Activated CD8-positive, alpha-beta memory T cell treated with anti-CD3 and anti-CD28 coated beads for 4 hours (primary cell): Measurements from ENCODE around the gene GNLY.
A peak's percentile ranks its signal among the peaks of the same experiment; 100 is the strongest.

ENCODE experiments used
- DNase-seq, 2 donors: peaks; one replicate each; pipeline ENCODE4 v3.0.0-alpha.2; 2020; ENCODE audit warnings: low read depth in 2 of 2

Gene GNLY

DNA sequence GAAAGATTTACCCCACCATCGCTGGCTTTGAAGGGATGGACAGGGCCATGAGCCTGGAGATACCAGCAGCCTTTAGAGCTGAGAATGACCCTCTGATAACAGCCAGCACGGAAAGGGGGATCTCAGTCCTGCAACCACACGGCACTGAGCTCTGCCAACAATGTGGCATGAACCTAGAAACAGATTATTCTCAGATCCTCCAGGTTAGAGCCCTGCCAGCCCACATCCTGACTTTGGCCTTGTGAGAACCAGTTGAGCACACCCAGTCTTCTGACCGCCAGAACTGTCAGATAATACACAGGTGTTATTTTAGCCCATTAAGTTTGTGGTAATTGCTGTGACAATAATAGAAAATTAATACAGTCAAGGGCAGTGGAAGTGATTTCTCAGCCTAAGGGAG lies 9.4 kb upstream of the GNLY start:
- no peak for DNase-seq

DNA sequence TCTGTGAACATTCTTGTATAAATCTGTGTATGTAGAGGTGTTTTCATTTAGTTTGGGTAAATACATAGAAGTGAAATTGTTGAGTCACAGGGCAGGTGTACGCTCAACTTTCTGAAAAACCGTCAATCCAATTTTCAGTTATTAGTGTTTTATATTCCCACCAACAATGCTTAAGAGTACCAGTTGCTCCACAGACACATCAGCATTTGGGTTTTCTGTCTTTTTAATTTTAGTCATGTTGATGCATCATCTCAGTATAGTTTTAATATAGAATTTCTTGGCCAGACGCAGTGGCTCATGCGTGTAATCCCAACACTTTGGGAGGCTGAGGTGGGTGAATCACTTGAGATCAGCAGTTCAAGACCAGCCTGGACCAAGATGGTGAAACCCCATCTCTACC lies 3.2 kb upstream of the GNLY start:
- no peak for DNase-seq

GRCh38 chr2:85692039-85692645 lies 2.0 kb upstream of the GNLY start:
- no peak for DNase-seq

DNA sequence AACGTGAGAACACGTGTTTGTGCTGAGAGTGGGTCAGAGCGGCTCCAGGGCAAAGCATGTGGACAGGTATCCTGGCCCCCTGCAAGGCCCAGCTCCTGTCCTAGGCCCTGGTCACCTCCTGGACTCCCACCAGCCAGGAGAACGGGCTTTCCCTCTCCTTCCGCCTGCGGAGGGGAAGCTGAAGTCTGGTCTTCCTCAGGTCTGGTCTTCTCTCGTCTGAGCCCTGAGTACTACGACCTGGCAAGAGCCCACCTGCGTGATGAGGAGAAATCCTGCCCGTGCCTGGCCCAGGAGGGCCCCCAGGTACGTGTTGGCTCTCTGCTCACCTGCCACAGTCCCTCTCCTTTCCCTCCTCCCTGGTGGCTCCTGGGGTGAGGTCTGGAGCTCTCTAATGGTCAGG lies 963 bp downstream of the GNLY start:
- no peak for DNase-seq

DNA sequence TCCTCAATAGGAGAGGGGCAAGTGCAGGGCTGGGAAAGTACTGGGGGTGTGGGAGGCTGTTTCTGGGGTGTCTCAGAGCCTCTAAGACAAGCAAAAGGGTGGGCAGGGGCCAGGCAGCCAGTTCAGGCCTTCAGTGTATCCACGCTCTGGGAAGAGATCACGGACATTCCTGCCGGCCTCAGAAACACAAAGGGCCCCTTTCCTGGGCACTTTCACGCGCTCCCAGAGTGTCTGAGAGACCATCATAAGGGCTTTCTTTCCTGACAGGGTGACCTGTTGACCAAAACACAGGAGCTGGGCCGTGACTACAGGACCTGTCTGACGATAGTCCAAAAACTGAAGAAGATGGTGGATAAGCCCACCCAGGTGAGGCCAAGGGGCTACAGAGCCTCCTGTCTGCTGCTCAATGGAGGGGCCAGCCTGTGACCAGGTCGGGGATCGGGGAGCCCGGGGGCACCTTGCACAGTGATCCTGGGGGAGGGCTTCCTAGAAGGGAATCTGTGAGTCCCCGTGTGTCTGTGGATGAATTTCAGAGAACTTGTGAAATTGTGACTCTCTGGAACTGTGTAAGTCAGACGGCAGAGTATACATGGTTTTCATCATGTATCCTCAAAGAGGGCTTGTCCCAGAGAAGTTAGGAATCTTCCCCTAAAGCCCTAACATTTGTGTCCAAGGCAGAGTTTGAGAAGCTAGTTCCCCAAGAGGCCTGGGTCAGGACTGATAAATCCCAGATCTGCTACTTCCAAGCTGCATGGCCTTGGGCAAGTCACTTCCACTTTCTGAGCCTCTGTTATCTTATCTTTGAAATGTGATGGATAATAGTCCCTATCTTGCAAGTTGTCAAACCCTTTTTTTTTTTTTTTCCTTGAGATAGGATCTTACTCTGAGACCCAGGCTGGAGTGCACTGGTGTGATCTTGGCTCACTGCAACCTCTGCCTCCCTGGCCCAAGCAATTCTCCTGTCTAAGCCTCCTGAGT lies 1.8 kb downstream of the GNLY start:
- DNase-seq, result no peak

DNA sequence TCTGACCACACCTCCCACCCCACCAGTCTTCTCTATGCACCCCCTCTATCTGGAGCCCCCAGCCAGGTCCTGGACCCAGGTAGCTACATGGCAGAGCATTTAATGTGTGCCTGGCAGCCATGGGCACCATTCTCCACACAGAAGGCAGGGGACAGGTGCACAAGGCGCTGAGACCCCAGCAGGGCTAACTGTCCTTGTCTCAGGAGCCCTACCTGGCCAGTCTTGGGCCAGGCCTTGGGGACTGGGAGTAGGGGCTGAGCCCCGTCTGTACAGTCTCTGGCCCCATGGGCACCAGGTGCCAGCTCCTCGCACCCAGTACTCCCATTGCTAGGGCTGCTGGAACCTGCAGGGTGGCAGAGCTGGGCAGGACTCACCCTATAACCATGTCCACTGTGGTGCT lies 2.9 kb downstream of the GNLY start:
- no peak for DNase-seq

DNA sequence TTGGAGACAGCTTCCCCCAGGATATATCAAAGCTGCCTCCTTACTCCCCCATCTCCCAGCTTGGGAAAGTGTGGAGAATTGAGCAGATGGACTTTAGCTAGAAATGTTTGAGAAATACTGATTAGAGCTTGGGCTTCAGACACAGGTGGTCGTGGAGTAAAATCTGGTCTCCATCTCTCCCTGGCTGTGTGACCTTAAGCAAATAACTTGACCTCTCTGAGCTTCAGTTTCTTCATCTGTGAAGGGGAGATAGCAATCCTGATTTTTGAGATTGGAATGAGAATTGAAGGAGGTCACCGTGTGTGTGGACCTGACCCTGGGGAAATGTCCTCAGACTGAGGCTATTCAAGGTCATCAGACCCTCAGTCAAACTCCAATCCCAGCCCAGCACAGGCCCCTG lies 3.6 kb downstream of the GNLY start:
- DNase-seq, result no peak

DNA sequence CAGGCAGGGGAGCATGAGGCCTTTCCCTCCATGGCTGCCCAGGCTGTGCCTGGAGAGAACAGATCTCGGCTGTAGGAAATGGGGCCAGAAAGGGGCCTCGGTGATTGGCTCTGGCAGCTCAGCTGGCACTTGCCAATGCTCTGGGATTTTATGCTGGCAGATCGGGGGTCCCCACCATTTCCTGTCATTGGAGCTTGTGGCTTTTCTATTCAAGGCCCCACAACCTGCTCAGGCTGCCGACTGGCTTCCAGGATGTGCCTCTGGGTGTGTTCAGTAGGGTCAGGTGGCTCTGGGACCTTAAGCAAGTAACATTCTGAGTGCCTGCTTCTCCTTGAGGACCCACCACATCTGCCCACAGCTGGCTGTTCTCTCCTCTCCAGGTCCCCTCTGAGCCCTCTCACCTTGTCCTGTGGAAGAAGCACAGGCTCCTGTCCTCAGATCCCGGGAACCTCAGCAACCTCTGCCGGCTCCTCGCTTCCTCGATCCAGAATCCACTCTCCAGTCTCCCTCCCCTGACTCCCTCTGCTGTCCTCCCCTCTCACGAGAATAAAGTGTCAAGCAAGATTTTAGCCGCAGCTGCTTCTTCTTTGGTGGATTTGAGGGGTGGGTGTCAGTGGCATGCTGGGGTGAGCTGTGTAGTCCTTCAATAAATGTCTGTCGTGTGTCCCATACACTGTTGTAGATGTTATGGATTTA lies 4.2 kb downstream of the GNLY start:
- DNase-seq, result no peak

DNA sequence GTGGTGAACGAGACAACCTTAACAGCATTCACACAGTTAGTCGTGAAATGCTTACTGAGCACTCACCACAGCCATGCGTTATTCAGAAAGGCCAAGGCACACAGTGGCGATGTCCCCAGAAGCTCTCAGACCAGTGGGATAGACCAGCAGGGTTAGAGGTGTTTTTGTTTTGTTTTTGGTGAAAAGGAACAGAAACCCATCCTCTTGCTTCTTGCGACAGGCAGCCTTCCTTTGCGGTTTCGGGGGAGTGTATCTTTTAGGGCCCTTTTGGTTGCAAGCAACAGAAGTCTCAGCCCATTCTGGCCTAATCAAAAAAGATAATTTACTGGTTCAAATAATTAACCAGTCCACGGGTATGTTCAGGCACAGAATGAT lies 4.7 kb downstream of the GNLY start:
- no peak for DNase-seq

DNA sequence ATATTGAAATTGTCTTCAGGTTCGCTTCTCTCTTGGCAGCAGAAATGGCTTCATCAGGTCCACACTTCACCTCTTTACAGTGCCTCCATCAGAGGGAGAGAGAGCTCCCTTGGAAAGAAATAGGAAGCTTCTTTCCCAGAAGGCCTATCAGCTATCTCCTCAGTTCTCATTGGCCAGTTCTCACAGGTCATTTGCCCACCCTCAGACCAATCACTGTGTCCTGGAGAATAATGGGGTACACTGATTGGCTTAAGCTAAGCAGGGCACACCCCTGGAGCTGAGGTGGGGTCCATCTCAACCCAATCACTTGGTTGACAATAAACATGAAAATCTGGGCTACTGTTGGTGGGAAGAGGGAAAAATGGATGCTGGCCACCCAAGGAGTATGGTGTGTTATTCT lies 5.2 kb downstream of the GNLY start:
- no peak for DNase-seq

- no peak for DNase-seq
Observed at GRCh38 chr2:85702172-85702571, 8.0 kb downstream of the GNLY start.

GRCh38 chr2:85702800-85703199 lies 8.6 kb downstream of the GNLY start:
- DNase-seq, result no peak

DNA sequence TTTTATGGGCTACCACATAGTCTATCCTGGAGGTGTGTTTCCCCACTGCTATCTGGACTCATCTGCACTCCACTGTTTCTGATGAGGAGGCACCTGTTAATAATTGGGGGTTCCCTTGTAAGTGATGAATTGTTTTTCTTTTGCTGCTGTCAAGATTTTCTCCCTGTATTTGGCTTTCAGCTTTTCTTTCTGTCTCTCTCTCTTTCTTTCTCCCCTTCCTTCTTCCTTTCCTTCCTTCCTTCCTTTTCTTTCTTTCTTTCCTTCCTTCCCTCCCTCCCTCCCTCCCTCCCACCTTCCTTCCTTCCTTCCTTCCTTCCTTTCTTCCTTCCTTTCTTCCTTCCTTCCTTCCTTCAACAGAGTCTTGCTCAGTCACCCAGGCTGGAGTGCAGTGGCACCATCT lies 9.2 kb downstream of the GNLY start:
- DNase-seq, result no peak

- DNase-seq, result no peak
Observed at GRCh38 chr2:85704038-85704437, 9.9 kb downstream of the GNLY start.

DNA sequence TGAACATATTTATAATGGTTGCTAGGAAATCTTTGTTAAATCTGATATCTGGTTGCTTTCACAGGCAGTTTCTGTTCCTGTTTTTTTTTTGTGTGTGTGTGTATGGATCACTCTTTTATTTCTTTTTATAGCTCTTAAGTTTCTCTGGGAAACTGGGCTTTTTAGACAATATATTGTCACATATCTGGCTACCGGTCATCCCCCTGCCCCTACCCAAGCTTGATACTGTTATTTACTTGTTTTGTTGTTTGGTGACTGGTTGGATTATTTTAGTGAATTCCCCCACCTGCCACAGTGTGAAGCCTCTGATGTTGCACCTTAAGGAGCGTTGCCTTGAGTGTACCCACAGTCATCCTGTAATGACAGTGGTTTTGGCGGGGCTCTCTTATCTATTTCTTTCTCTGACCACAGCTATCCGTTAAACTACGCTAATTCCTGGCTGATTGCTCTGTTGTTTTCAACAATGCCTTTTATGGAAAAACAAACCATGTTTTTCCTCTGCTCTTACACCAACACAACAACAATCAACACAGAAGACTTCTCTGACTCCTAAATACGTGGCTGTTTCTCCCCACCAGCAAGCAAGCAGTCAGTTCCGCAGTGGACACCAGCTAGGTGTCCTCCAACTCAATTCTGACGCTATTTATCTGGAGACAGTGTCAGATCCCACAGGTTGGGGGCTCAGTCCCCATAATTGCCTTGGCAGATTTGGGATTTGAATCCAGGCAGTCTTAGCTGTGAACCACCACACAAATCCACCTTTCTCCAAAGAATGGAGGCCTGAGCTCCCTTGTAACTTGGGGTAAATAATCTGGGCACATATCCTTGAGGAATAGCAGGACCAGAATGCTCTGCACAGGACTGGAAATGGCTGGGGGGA lies 10.9 kb downstream of the GNLY start:
- peak in 1 of 2 donors; percentile 31 for DNase-seq

GRCh38 chr2:85705680-85706039 lies 11.5 kb downstream of the GNLY start:
- no peak for DNase-seq

DNA sequence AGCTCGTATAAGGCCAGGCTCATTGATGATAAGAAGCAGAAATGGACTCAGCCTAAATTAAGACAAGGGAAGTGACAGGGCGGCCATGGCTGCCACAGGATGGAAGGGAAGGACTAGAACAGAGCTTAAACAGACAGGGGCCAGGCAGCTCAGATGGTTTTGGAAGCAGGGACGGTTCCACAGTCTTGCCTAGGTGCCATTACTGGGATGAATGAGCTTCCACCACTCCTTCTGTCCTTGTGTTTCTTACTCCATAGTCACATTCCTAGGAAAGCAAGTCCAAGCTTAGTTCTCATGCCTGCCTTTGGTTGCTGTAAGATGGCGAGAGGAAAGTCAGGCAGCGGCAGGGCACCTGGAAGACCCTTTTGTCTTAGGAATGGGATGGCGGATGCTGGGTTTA lies 11.9 kb downstream of the GNLY start:
- no peak for DNase-seq

DNA sequence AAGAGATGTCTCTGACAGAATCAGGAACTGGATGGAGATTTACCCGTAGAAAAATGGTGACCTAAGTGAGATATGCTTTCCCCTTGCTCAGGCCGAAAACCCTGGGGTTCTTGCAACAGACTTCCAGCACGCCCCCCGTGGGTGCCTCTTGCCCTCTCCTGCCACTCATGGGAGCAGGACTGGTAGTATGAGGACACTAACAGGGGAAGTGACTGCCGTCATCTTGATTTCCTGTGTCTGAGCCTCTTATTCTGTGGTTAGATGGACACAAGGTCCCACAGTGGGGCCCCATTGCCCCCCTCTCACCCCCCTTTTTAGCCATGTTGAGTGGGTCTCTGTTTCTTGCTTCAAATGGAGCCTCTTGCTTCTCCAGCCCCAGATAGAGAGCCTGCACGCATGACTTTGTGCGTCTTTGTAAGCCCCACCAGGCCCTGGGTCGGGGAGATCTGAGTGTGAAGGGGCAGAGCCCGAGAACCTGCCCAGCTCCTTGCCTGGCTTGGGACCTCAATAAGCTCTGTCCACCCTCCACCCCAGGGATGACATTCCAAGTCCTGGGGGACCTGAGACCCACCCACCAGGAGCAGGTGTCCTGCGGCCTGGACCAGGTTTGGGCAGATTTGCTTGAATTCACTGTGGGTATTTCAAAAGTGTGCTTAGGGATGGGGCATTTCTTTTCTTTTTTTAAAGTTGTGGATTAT lies 12.6 kb downstream of the GNLY start:
- DNase-seq, result no peak

DNA sequence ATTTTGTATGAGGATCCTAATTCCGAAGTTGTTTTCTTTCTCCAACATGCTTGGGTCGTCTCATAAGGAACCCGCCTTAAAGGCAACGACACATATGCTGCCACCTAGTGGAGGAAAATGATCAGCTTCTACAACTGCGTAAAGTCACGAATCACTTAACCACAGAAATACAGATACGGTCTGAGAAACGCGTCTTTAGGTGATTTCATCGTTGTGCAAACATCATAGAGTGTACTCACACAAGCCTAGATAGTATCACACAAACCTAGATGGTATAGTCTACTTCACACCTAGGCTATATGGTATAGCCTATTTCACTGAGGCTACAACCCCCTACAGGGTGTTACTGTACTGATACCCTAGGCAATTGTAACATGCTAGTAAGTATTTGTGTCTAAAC lies 13.1 kb downstream of the GNLY start:
- DNase-seq, result peak; percentile 35 to 55

GRCh38 chr2:85708641-85709040 lies 14.5 kb downstream of the GNLY start:
- DNase-seq, result no peak

- no peak for DNase-seq
Observed at GRCh38 chr2:85709401-85709811, 15.2 kb downstream of the GNLY start.
